ENCODE data around the gene STAU1.

STAU1 gene

GRCh38 chr20:49167811-49168507 is 20.2 kb downstream of the STAU1 start:
- in situ Hi-C loops (cut with HindIII; ENCODE audit: low sequenced_read_pairs) = no loop called here

- in situ Hi-C loops (cut with HindIII; ENCODE audit: low sequenced_read_pairs) = no loop called here
These were observed 21.3 kb downstream of the STAU1 start for GRCh38 chr20:49166534-49167449.

- in situ Hi-C loops (cut with HindIII; ENCODE audit: low sequenced_read_pairs) = no loop called here
These were observed 22.5 kb downstream of the STAU1 start for GRCh38 chr20:49165611-49166010.

- in situ Hi-C loops (cut with HindIII; ENCODE audit: low sequenced_read_pairs) = no loop called here
These were observed 24.4 kb downstream of the STAU1 start for GRCh38 chr20:49163696-49164095.

- in situ Hi-C loops (cut with HindIII; ENCODE audit: low sequenced_read_pairs) = no loop called here
These were observed 26.5 kb downstream of the STAU1 start for GRCh38 chr20:49161428-49162152.

GRCh38 chr20:49160057-49160929 is 27.8 kb downstream of the STAU1 start:
- in situ Hi-C loops (cut with HindIII; ENCODE audit: low sequenced_read_pairs) = no loop called here

- in situ Hi-C loops (cut with HindIII; ENCODE audit: low sequenced_read_pairs) = no loop called here
These were observed 31.0 kb downstream of the STAU1 start for GRCh38 chr20:49157146-49157545.

- in situ Hi-C loops (cut with HindIII; ENCODE audit: low sequenced_read_pairs) = no loop called here
These were observed 31.7 kb downstream of the STAU1 start for GRCh38 chr20:49156481-49156880.

GRCh38 chr20:49151436-49151835 is 36.7 kb downstream of the STAU1 start:
- in situ Hi-C loops (cut with HindIII; ENCODE audit: low sequenced_read_pairs) = no loop called here

- in situ Hi-C loops (cut with HindIII; ENCODE audit: low sequenced_read_pairs) = no loop called here
These were observed 38.7 kb downstream of the STAU1 start for GRCh38 chr20:49149281-49150045.

- in situ Hi-C loops (cut with HindIII; ENCODE audit: low sequenced_read_pairs) = no loop called here
These were observed 39.5 kb downstream of the STAU1 start for GRCh38 chr20:49148601-49149000.

- in situ Hi-C loops (cut with HindIII; ENCODE audit: low sequenced_read_pairs) = no loop called here
These were observed 40.8 kb downstream of the STAU1 start for GRCh38 chr20:49147296-49147695.

GRCh38 chr20:49146442-49147225 is 41.5 kb downstream of the STAU1 start:
- in situ Hi-C loops (cut with HindIII; ENCODE audit: low sequenced_read_pairs) = no loop called here

GRCh38 chr20:49140834-49141233 is 47.3 kb downstream of the STAU1 start:
- in situ Hi-C loops (cut with HindIII; ENCODE audit: low sequenced_read_pairs) = no loop called here

- in situ Hi-C loops (cut with HindIII; ENCODE audit: low sequenced_read_pairs) = no loop called here
These were observed 47.7 kb downstream of the STAU1 start for GRCh38 chr20:49140411-49140810.

GRCh38 chr20:49138431-49138830 is 49.7 kb downstream of the STAU1 start:
- in situ Hi-C loops (cut with HindIII; ENCODE audit: low sequenced_read_pairs) = loop anchor here (10.0 kb wide), 1 partner anchor 174 kb away; no protein-coding TSS in a partner anchor

- in situ Hi-C loops (cut with HindIII; ENCODE audit: low sequenced_read_pairs) = loop anchor here (10.0 kb wide), 1 partner anchor 172 kb away; no protein-coding TSS in a partner anchor
These were observed 51.1 kb downstream of the STAU1 start for GRCh38 chr20:49136817-49137571.

- in situ Hi-C loops (cut with HindIII; ENCODE audit: low sequenced_read_pairs) = loop anchor here (10.0 kb wide), 1 partner anchor 170 kb away; no protein-coding TSS in a partner anchor
These were observed 53.3 kb downstream of the STAU1 start for GRCh38 chr20:49134797-49135196.
